SK-N-SH (cell line): Measurements from ENCODE around the gene WWOX. TPM values are rescaled to one million over a fixed set of nuclear protein-coding genes. Genes with fewer than 3 reads are reported as not detected.

ENCODE experiments used
- CTCF ChIA-PET: fragments of 300-600, 350-600 bp; formaldehyde crosslinking; extraction: SDS; loops from one replicate; lab custom pipeline; 2021; lab: Yijun Ruan, JAX
- POLR2A ChIA-PET: fragments of 350-600 bp; sonication (Branson Sonifier 250); formaldehyde crosslinking; extraction: SDS; loops from one replicate; lab custom pipeline; 2020; ENCODE audit warnings: antibody characterized with exemption, inconsistent platforms; lab: Yijun Ruan, JAX
- DNase-seq: peaks from one replicate; pipeline ENCODE4 v3.0.0; 2012
- H2AFZ ChIP-seq: fragments of 200-600 bp; sonication (generic); 2 replicates; pipeline ENCODE4 v1.8.1; 2016; ENCODE audit warnings: antibody characterized with exemption, mild to moderate bottlenecking, low read depth
- H3F3A ChIP-seq: fragments of 200-600 bp; sonication (generic); replicated peaks from 2 replicates; pipeline ENCODE3; 2016; ENCODE audit warnings: antibody characterized with exemption, mild to moderate bottlenecking; ENCODE audit not compliant: insufficient read depth
- H3K27ac ChIP-seq, 2 experiments: fragments of 200-500 bp in 1 of 2; fragments of 200-600 bp in 1 of 2; sonication (Bioruptor generic) in 1 of 2; sonication (generic), shearing (Covaris generic) in 1 of 2; 2 replicates each; pipeline versions ENCODE4 v1.5.1 to v1.6.1; 2014 to 2016; ENCODE audit warnings: low read depth in 2 of 2, inconsistent platforms in 1 of 2, low read length in 1 of 2, mild to moderate bottlenecking in 1 of 2, mixed read lengths in 1 of 2
- H3K27me3 ChIP-seq: fragments of 200-600 bp; sonication (generic), shearing (Covaris generic); 2 replicates; pipeline ENCODE4 v1.6.1; 2016; ENCODE audit warnings: mixed run types; ENCODE audit not compliant: insufficient read depth
- H3K36me3 ChIP-seq, 2 experiments: fragments of 200-500 bp in 1 of 2; fragments of 200-600 bp in 1 of 2; sonication (Bioruptor generic) in 1 of 2; sonication (generic) in 1 of 2; replicated peaks in 1 of 2; 2 replicates each; pipeline versions ENCODE3 to v1.5.1; 2014 to 2016; ENCODE audit warnings: low read length in 1 of 2, mild to moderate bottlenecking in 1 of 2; ENCODE audit not compliant: insufficient read depth in 2 of 2, control insufficient read depth in 1 of 2
- H3K4me1 ChIP-seq, 2 experiments: fragments of 200-500 bp in 1 of 2; fragments of 200-600 bp in 1 of 2; sonication (Bioruptor generic) in 1 of 2; sonication (generic), shearing (Covaris generic) in 1 of 2; 2 replicates each; pipeline versions ENCODE4 v1.5.1 to v1.6.1; 2014 to 2016; ENCODE audit warnings: low read depth in 1 of 2, low read length in 1 of 2, mixed run types in 1 of 2; ENCODE audit not compliant: insufficient read depth in 2 of 2, control insufficient read depth in 1 of 2
- H3K4me2 ChIP-seq: fragments of 200-600 bp; sonication (generic), shearing (Covaris generic); 2 replicates; pipeline ENCODE4 v1.6.1; 2017; ENCODE audit warnings: mixed run types
- H3K4me3 ChIP-seq, 2 experiments: fragments of 200-500 bp in 1 of 2; fragments of 200-600 bp in 1 of 2; sonication (Bioruptor generic) in 1 of 2; sonication (generic), shearing (Covaris generic) in 1 of 2; 2 replicates each; pipeline versions ENCODE4 v1.5.1 to v1.8.1; 2014 to 2016; ENCODE audit warnings: low read depth in 2 of 2, inconsistent platforms in 1 of 2, low read length in 1 of 2, mild to moderate bottlenecking in 1 of 2, mixed read lengths in 1 of 2, moderate library complexity in 1 of 2
- H3K79me2 ChIP-seq: fragments of 200-600 bp; sonication (generic); 2 replicates; pipeline ENCODE4 v1.8.1; 2017; ENCODE audit warnings: mild to moderate bottlenecking; ENCODE audit not compliant: insufficient read depth
- H3K9ac ChIP-seq: fragments of 200-600 bp; sonication (generic); 2 replicates; pipeline ENCODE4 v1.6.1; 2017; ENCODE audit warnings: mixed run types
- H3K9me2 ChIP-seq: fragments of 200-600 bp; sonication (generic); 2 replicates; pipeline ENCODE4 v1.6.1; 2017; ENCODE audit warnings: mixed run types
- H3K9me3 ChIP-seq: fragments of 200-600 bp; sonication (generic); 2 replicates; pipeline ENCODE4 v1.6.1; 2017; ENCODE audit warnings: mixed run types, mild to moderate bottlenecking, moderate library complexity
- H4K20me1 ChIP-seq: fragments of 200-600 bp; sonication (generic); 2 replicates; pipeline ENCODE4 v1.6.1; 2017; ENCODE audit warnings: mild to moderate bottlenecking, mixed run types; ENCODE audit not compliant: insufficient read depth
- CHD2 ChIP-seq: fragments of 150-350 bp; IDR thresholded peaks from 2 replicates; pipeline ENCODE4 v1.6.1; 2018; ENCODE audit warnings: low read length; ENCODE audit not compliant: partially characterized antibody
- ELF1 ChIP-seq: IDR thresholded peaks from 2 replicates; pipeline ENCODE4 v1.4.0; 2012
- EZH2phosphoT487 ChIP-seq: fragments of 200-600 bp; sonication (generic); IDR thresholded peaks from 2 replicates; pipeline ENCODE4 v1.6.1; 2017; ENCODE audit warnings: low read depth, mixed run types, mild to moderate bottlenecking, antibody characterized with exemption, moderate library complexity, borderline replicate concordance
- FOSL2 ChIP-seq: IDR thresholded peaks from 2 replicates; pipeline ENCODE4 v1.4.0; 2012; ENCODE audit warnings: low read depth, mild to moderate bottlenecking, moderate library complexity, borderline replicate concordance
- FOXJ3 ChIP-seq: sonication (generic); formaldehyde crosslinking; IDR thresholded peaks from 2 replicates; pipeline ENCODE4 v1.5.1; 2020; ENCODE audit warnings: mild to moderate bottlenecking, missing genetic modification reagents
- GATA2 ChIP-seq: sonication (generic); formaldehyde crosslinking; IDR thresholded peaks from 2 replicates; pipeline ENCODE4 v1.5.0; 2020; ENCODE audit warnings: mild to moderate bottlenecking, missing genetic modification reagents
- MAX ChIP-seq: IDR thresholded peaks from 2 replicates; pipeline ENCODE4 v1.4.0; 2012; ENCODE audit warnings: low read depth
- MEF2A ChIP-seq: IDR thresholded peaks from 2 replicates; pipeline ENCODE4 v1.4.0; 2012; ENCODE audit warnings: low read depth, borderline replicate concordance
- NFIC ChIP-seq: IDR thresholded peaks from 2 replicates; pipeline ENCODE4 v1.4.0; 2012; ENCODE audit warnings: borderline replicate concordance
- NRF1 ChIP-seq: IDR thresholded peaks from 2 replicates; pipeline ENCODE4 v1.6.1; 2012; ENCODE audit warnings: low read depth, mild to moderate bottlenecking, low read length
- PBX3 ChIP-seq: IDR thresholded peaks from 2 replicates; pipeline ENCODE4; 2012
- RFX5 ChIP-seq: IDR thresholded peaks from 2 replicates; pipeline ENCODE4 v1.6.1; 2012; ENCODE audit warnings: mild to moderate bottlenecking, improper control_type of control experiment, low read length
- RXRA ChIP-seq: IDR thresholded peaks from 2 replicates; pipeline ENCODE4 v1.4.0; 2012; ENCODE audit warnings: low read depth, mild to moderate bottlenecking, borderline replicate concordance
- SMC3 ChIP-seq: IDR thresholded peaks from 2 replicates; pipeline ENCODE4 v1.6.1; 2012; ENCODE audit warnings: low read depth, low read length, improper control_type of control experiment
- TAF1 ChIP-seq: IDR thresholded peaks from 2 replicates; pipeline ENCODE4 v1.6.1; 2012; ENCODE audit warnings: low read depth, mild to moderate bottlenecking, low read length, moderate library complexity, borderline replicate concordance
- TEAD4 ChIP-seq: IDR thresholded peaks from 2 replicates; pipeline ENCODE4 v1.4.0; 2012; ENCODE audit warnings: mild to moderate bottlenecking, borderline replicate concordance; ENCODE audit not compliant: insufficient read depth
- YY1 ChIP-seq: IDR thresholded peaks from 2 replicates; pipeline ENCODE4 v1.4.0; 2012; ENCODE audit warnings: low read depth, mild to moderate bottlenecking
- WGBS: methylation state at CpG from one replicate; pipeline ENCODE4 v1.1.6; 2017; ENCODE audit warnings: low lambda C conversion rate; 5-methylcytosine and 5-hydroxymethylcytosine counted together
- polyA plus RNA-seq, 3 experiments: library from polyadenylated mRNA; depleted of rRNA; stranded (reverse); fragments of >200 nt; gene quantifications; 2 replicates each; pipeline ENCODE4 v1.2.3, GENCODE V29; 2012

Gene WWOX
- polyA plus RNA-seq, 1 of the 3 experiments (the other 2 are of a cell fraction), result 10.8 TPM

- no peak for TF ChIP-seq EZH2phosphoT487
- no peak for TF ChIP-seq RFX5
These were observed 956.0 kb downstream of the WWOX start (continued) for GRCh38 chr16:79055251-79055970.

GRCh38 chr16:79061181-79061580 lies 961.7 kb downstream of the WWOX start:
- Histone ChIP-seq H4K20me1 (no peaks in the 10 kb centered on the region), H3K9me3 (no peaks in the 10 kb centered on the region), H3K4me3 (no peak overlapping the region), H2AFZ (no peak overlapping the region), H3K9me2 (no peaks in the 10 kb centered on the region), H3K27ac (no peak overlapping the region), H3F3A (no peaks in the 10 kb centered on the region), H3K36me3 (no peaks in the 10 kb centered on the region), H3K79me2 (no peaks in the 10 kb centered on the region), H3K4me2 (no peak overlapping the region), H3K4me1 (no peaks in the 10 kb centered on the region; a peak in 1 of 4 replicates), H3K27me3 (no peaks in the 10 kb centered on the region), H3K9ac (no peak overlapping the region)
- DNase-seq, result no peak
- TF ChIP-seq ELF1 (no peak), YY1 (no peak), RXRA (no peak), PBX3 (no peak), RFX5 (no peak), NFIC (no peak), GATA2 (CRISPR knock-in tag) (no peak), MEF2A (no peak), FOXJ3 (CRISPR knock-in tag) (no peak), TEAD4 (no peak), CHD2 (no peak), MAX (no peak), TAF1 (no peak), NRF1 (no peak), FOSL2 (no peak), SMC3 (no peak)
- 37% methylated on average over 6 of the region's 6 CpGs for WGBS
- CTCF ChIA-PET, result no interaction called here
- POLR2A ChIA-PET, result no interaction called here
